ENCODE data around the gene GLCE. TPM values are rescaled to one million over a fixed set of nuclear protein-coding genes. Genes with fewer than 3 reads are reported as not detected.
A peak's percentile ranks its signal among the peaks of the same experiment; 100 is the strongest.

The GLCE gene
- total and polyA plus RNA-seq, 7 experiments from 2014 or later: 3.0 to 8.8 (median 5.7) TPM

GRCh38 chr15:69318033-69318432 lies 157.6 kb downstream of the GLCE start:
- Mint-ChIP-seq H3K27me3 (peaks cover 0 to 24% (median 7%) of the 10 kb centered on the region in 5 donors), H3K27ac (no peak overlapping the region)

GRCh38 chr15:69319384-69320375 lies 159.2 kb downstream of the GLCE start:
- no peak for DNase-seq
- POLR2A ChIA-PET: no interaction called here
- Histone ChIP-seq H3K36me3 (ENCODE audit: control insufficient read depth in 2 of 3, insufficient read depth in 3 of 3, low read length in 3 of 3) (no peaks in the 10 kb centered on the region), H3K9me3 (ENCODE audit: control insufficient read depth in 2 of 3, low read length in 3 of 3) (no peaks in the 10 kb centered on the region), H3K27ac (ENCODE audit: low read depth, low read length) (no peak overlapping the region), H3K4me3 (ENCODE audit: low read length) (no peak overlapping the region), H3K27me3 (ENCODE audit: control insufficient read depth in 2 of 2, insufficient read depth in 2 of 2, low read length in 2 of 2) (no peaks in the 10 kb centered on the region), H3K4me1 (ENCODE audit: control insufficient read depth in 2 of 2, insufficient read depth in 2 of 2, low read length in 2 of 2) (no peaks in the 10 kb centered on the region)
- Mint-ChIP-seq H3K27ac (no peak overlapping the region), H3K4me3 (no peak overlapping the region), H3K36me3 (no peaks in the 10 kb centered on the region), H3K27me3 (peaks cover 4 to 24% (median 7%) of the 10 kb centered on the region in 5 donors), H3K9me3 (peaks cover 0 to 1% (median 0%) of the 10 kb centered on the region in 11 donors), H3K4me1 (peaks cover 0 to 14% (median 8%) of the 10 kb centered on the region in 7 donors)
- intact Hi-C loops (cut with micrococcal nuclease): no loop called here
- peak; percentile 54 for ATAC-seq
- CTCF ChIA-PET: interaction anchor here (0.6 kb wide), 1 partner anchor 43 kb away, joined by 3 read pairs; no protein-coding TSS in a partner anchor

More at GRCh38 chr15:69318033-69318432, 157.6 kb downstream of the GLCE start:
- Histone ChIP-seq H3K36me3 (ENCODE audit: control insufficient read depth in 2 of 3, insufficient read depth in 3 of 3, low read length in 3 of 3) (no peaks in the 10 kb centered on the region), H3K27ac (ENCODE audit: low read depth, low read length) (no peak overlapping the region), H3K9me3 (ENCODE audit: control insufficient read depth in 2 of 3, low read length in 3 of 3) (no peaks in the 10 kb centered on the region), H3K4me3 (ENCODE audit: low read length) (no peak overlapping the region), H3K27me3 (ENCODE audit: control insufficient read depth in 2 of 2, insufficient read depth in 2 of 2, low read length in 2 of 2) (no peaks in the 10 kb centered on the region), H3K4me1 (ENCODE audit: control insufficient read depth in 2 of 2, insufficient read depth in 2 of 2, low read length in 2 of 2) (no peaks in the 10 kb centered on the region)
- Mint-ChIP-seq H3K9me3 (peaks cover 0 to 1% (median 0%) of the 10 kb centered on the region in 11 donors), H3K4me3 (no peak overlapping the region), H3K4me1 (peaks cover 3 to 14% (median 8%) of the 10 kb centered on the region in 7 donors), H3K36me3 (no peaks in the 10 kb centered on the region)
- ChIA-PET POLR2A (no interaction called here), CTCF (no interaction called here)
- intact Hi-C loops (cut with micrococcal nuclease): no loop called here
- ATAC-seq (no peak), DNase-seq (no peak)

GRCh38 chr15:69320977-69321554 lies 160.6 kb downstream of the GLCE start:
- POLR2A ChIA-PET: no interaction called here
- no peak overlapping the region for H3K27ac Mint-ChIP-seq
- H3K4me1 ChIP-seq (ENCODE audit: control insufficient read depth in 2 of 2, insufficient read depth in 2 of 2, low read length in 2 of 2): no peaks in the 10 kb centered on the region

More at GRCh38 chr15:69320977-69321554, 160.6 kb downstream of the GLCE start:
- Histone ChIP-seq H3K27me3 (ENCODE audit: control insufficient read depth in 2 of 2, insufficient read depth in 2 of 2, low read length in 2 of 2) (no peaks in the 10 kb centered on the region), H3K36me3 (ENCODE audit: control insufficient read depth in 2 of 3, insufficient read depth in 3 of 3, low read length in 3 of 3) (no peaks in the 10 kb centered on the region), H3K9me3 (ENCODE audit: control insufficient read depth in 2 of 3, low read length in 3 of 3) (no peaks in the 10 kb centered on the region), H3K4me3 (ENCODE audit: low read length) (no peak overlapping the region), H3K27ac (ENCODE audit: low read depth, low read length) (no peak overlapping the region)
- Mint-ChIP-seq H3K27me3 (peaks cover 0 to 24% (median 9%) of the 10 kb centered on the region in 5 donors), H3K4me1 (peaks cover 0 to 14% (median 8%) of the 10 kb centered on the region in 7 donors), H3K4me3 (no peak overlapping the region), H3K36me3 (no peaks in the 10 kb centered on the region), H3K9me3 (peaks cover 0 to 1% (median 0%) of the 10 kb centered on the region in 11 donors)
- CTCF ChIA-PET: no interaction called here
- intact Hi-C loops (cut with micrococcal nuclease): no loop called here
- no peak for ATAC-seq
- no peak for DNase-seq

Other genes with a start within 250 kb of the GLCE start
- 1 to 10 TPM in 1 of 5 experiments, under 1 TPM in 3, not detected in 1; 0.51 to 1.3 (median 0.63) TPM for gene SPESP1, start 230.1 kb upstream of the GLCE start, total RNA-seq
- 1 to 10 TPM in 1 of 2 donors, under 1 TPM in 1; 0.25 to 1.1 TPM for gene SPESP1, start 230.1 kb upstream of the GLCE start, polyA plus RNA-seq
- gene NOX5, start 145.9 kb upstream of the GLCE start, total RNA-seq: under 1 TPM in 1 of 5 experiments, not detected in 4; 0.05 TPM
- gene NOX5, start 145.9 kb upstream of the GLCE start, polyA plus RNA-seq: not detected
- under 1 TPM in 1 of 5 experiments, not detected in 4; 0.11 TPM for gene PAQR5, start 138.3 kb downstream of the GLCE start, total RNA-seq
- gene PAQR5, start 138.3 kb downstream of the GLCE start, polyA plus RNA-seq: not detected

Data from naive thymus-derived CD4-positive, alpha-beta T cell (primary cell).